ENCODE data around the gene GRM8.

The GRM8 gene

GRCh38 chr7:126495001-126495400 is 757.7 kb downstream of the GRM8 start:
- no peak for FAIRE-seq

- FAIRE-seq: no peak
Observed at GRCh38 chr7:126493801-126494200, 758.9 kb downstream of the GRM8 start.

GRCh38 chr7:126489874-126490273 is 762.9 kb downstream of the GRM8 start:
- no peak for FAIRE-seq

GRCh38 chr7:126487728-126488442 is 764.9 kb downstream of the GRM8 start:
- FAIRE-seq: no peak

- FAIRE-seq: no peak
Observed at GRCh38 chr7:126486806-126487205, 765.9 kb downstream of the GRM8 start.

GRCh38 chr7:126485791-126486190 is 767.0 kb downstream of the GRM8 start:
- FAIRE-seq: no peak

GRCh38 chr7:126483972-126484371 is 768.8 kb downstream of the GRM8 start:
- no peak for FAIRE-seq

GRCh38 chr7:126472825-126473224 is 779.9 kb downstream of the GRM8 start:
- FAIRE-seq: no peak

GRCh38 chr7:126462405-126462804 is 790.3 kb downstream of the GRM8 start:
- FAIRE-seq: no peak

GRCh38 chr7:126460664-126461063 is 792.1 kb downstream of the GRM8 start:
- FAIRE-seq: no peak

GRCh38 chr7:126453104-126453503 is 799.6 kb downstream of the GRM8 start:
- FAIRE-seq: no peak

GRCh38 chr7:126450269-126450671 is 802.5 kb downstream of the GRM8 start:
- FAIRE-seq: no peak

- no peak for FAIRE-seq
Observed at GRCh38 chr7:126449611-126450268, 803.0 kb downstream of the GRM8 start.

GRCh38 chr7:126447984-126448383 is 804.8 kb downstream of the GRM8 start:
- FAIRE-seq: no peak

- no peak for FAIRE-seq
Observed at GRCh38 chr7:126445991-126446390, 806.8 kb downstream of the GRM8 start.

- no peak for FAIRE-seq
Observed at GRCh38 chr7:126443951-126444350, 808.8 kb downstream of the GRM8 start.

GRCh38 chr7:126442908-126443307 is 809.8 kb downstream of the GRM8 start:
- FAIRE-seq: no peak

GRCh38 chr7:126441745-126442144 is 811.0 kb downstream of the GRM8 start:
- FAIRE-seq: no peak

GRCh38 chr7:126440542-126440941 is 812.2 kb downstream of the GRM8 start:
- no peak for FAIRE-seq

GRCh38 chr7:126436213-126436868 is 816.4 kb downstream of the GRM8 start:
- no peak for FAIRE-seq

GRCh38 chr7:126426652-126427051 is 826.1 kb downstream of the GRM8 start:
- FAIRE-seq: no peak

- no peak for FAIRE-seq
Observed at GRCh38 chr7:126424985-126425384, 827.8 kb downstream of the GRM8 start.

GRCh38 chr7:126419047-126419446 is 833.7 kb downstream of the GRM8 start:
- FAIRE-seq: no peak

- no peak for FAIRE-seq
Observed at GRCh38 chr7:126411821-126412383, 840.8 kb downstream of the GRM8 start.
